ENCODE results near the gene ALKBH4.

The ALKBH4 gene

DNA sequence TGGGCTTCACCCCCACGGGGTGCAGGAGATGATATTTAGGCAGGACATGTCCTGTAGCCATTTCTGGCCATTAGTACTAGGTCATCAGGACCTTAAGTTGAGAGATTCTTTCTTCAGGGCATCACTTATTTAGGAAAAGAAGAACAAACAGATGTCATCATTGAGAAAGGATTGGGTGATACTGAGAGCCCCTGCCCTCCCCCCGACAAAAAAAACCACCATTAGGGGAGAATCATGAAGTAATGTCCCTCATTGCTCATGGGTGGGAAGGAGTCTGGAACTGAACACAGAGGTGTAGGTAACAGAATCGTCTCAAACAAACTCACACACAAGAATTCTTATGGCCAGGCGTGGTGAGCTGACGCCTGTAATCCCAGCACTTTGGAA lies 37.7 kb downstream of the ALKBH4 start:
- no peak for DNase-seq (ENCODE audit: low spot score)

DNA sequence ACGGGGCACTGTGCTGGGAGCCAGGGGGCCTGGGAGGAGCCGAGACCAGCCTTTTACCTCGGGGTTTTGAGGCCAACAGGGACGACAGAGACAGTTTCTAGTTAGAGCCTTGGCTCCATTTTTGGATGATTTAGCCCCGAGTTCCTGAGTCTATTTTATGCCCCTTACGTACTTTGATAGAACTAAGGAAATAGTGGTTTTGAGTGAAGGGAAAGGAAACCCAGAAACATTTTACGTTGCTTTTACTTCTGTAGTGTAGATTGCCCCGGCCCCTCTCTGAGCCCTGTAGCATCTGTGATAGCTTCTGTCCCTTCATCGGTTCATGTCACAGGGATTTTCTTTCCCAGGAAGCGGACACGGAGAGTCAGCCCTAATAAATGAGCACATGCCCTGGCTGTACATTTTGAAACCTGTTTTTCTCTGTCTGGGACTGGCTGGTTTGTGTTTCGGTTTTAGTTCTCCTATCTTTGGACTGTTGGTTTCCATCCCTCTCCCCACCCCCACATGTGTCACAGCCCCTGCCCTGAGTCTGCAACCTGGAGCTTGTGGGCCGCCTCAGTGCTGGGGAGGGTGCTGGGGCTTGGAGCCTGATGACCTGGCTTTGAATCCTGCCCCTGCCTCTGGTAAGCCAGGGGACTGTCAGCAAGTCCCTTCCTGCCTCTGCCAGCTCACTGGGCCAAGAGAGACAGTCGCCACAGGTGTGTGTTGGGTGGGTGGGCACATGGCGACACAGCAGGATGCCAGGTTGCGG lies 38.2 kb downstream of the ALKBH4 start:
- DNase-seq (ENCODE audit: low spot score): peak; percentile 93

DNA sequence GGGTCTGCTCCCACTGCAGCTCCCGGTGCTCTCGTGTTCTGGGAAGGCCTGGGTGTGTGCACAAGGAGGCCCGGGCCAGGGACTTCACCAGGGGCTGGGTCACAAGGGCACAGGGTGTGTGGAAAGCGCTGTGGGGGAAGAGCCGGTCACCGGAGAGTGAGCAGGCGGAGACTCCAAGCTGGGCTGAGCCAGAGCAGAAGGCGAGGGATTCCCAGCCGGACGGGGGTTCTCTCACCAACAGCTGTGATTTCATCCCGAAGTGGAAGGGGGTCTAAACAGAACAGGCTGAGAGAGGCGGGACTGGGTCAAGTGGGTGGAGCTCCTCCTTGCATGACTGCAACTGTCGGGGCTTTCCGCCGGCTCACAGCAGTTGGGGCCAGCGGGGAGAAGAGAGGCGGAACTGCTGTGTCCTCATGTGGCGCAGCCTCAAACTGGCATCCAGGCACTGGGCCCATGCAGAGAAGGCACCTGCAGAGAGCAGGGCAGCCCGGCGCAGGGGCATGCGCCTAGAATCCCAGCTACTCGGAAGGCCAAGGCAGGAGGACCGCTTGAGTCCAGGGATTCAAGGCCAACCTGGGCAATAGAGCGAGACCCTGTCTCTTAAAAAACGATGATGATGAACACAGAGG lies 38.9 kb downstream of the ALKBH4 start:
- DNase-seq (ENCODE audit: low spot score): peak; percentile 98

GRCh38 chr7:102424787-102425218 lies 39.9 kb downstream of the ALKBH4 start:
- peak; percentile 70 for DNase-seq (ENCODE audit: low spot score)

- no peak for DNase-seq (ENCODE audit: low spot score)
Observed at GRCh38 chr7:102424129-102424551, 40.5 kb downstream of the ALKBH4 start.

GRCh38 chr7:102421706-102422240 lies 42.9 kb downstream of the ALKBH4 start:
- peak; percentile 74 for DNase-seq (ENCODE audit: low spot score)

GRCh38 chr7:102418592-102418991 lies 46.1 kb downstream of the ALKBH4 start:
- no peak for DNase-seq (ENCODE audit: low spot score)

DNA sequence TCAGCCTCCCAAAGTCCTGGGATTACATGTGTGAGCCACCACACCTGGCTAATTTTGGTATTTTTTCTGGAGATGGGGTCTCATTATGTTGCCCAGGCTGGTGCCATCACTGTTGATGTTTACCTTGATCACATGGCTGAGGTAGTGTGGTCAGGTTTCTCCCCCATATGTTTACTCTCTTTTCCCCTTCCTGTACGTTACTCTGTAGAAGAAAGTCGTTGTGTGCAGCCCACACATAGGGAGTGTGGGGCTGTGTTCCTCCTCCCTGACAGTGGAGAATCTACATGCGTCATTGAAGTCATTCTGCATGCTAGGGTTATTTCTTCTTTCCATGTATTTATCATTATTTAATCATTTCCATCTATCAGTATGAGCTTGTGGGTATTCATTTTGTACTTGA lies 47.6 kb downstream of the ALKBH4 start:
- DNase-seq (ENCODE audit: low spot score): no peak

- no peak for DNase-seq (ENCODE audit: low spot score)
Observed at GRCh38 chr7:102416406-102416805, 48.3 kb downstream of the ALKBH4 start.

DNA sequence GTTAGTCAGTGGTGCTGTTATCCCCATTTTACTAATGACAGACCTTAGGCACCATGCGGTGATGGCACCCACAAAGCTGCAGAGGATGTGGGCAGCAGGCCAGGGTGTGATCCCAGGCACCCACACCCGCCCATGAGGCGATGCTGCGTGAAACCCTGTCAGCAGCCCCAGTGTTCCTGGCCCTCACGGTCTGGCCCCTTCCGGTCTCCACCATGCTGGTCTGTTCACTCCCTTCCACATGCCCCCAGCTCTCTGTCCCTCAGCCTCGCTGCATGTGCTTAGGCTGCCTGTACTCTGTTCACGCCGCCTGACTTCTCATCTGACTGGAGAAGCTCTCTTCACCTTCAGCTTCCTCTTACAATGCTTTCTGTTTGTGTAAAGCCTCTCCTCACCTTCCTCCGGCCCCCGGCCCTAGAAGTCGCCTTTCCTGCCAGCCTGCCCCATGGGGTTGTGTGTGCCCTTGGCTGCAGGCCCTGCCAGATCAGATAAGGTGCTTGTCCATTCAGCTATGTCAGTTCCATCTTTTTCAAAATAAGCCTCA lies 48.9 kb downstream of the ALKBH4 start:
- peak; percentile 74 for DNase-seq (ENCODE audit: low spot score)

DNA sequence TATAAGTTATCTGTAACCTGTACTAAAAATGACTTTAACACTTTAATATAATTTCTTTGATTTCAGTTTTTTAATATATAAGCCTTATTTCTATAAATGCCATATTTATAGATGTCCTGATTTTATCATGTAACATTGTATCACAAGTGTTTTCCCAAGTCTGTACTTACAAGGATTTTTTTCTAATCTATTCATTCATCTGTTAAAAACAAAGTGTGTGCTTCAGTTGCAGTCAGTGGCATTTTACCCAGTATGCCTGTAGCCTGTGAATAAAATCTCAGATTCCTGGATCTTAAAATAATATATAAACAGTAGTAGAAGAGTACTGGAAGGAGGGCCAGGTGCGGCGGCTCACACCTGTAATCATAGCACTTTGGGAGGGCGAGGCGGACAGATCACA lies 51.1 kb downstream of the ALKBH4 start:
- DNase-seq (ENCODE audit: low spot score): no peak

GRCh38 chr7:102413091-102413490 lies 51.6 kb downstream of the ALKBH4 start:
- no peak for DNase-seq (ENCODE audit: low spot score)

- peak; percentile 62 for DNase-seq (ENCODE audit: low spot score)
Observed at GRCh38 chr7:102412548-102412947, 52.1 kb downstream of the ALKBH4 start.

- no peak for DNase-seq (ENCODE audit: low spot score)
Observed at GRCh38 chr7:102410918-102411317, 53.7 kb downstream of the ALKBH4 start.

DNA sequence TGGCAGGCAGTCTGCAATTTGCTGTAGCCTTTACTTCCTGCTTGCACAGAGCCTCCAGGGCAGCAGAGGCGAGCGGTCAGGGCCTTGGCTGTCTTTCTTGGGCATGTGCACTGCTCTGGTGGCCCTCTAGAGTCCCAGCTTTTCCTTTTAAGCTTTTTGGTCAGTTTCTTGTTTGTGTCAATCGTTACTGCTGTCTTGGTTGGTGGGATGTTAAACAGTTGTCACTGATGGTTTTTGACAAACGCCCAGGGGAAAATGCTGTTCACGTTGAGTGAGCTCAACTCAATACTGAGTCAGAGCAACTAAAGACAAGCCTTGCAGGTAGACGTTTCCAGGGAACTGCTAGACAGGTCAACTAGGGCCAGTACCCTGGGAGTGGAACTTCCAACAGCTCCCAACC lies 54.5 kb downstream of the ALKBH4 start:
- DNase-seq (ENCODE audit: low spot score): no peak

DNA sequence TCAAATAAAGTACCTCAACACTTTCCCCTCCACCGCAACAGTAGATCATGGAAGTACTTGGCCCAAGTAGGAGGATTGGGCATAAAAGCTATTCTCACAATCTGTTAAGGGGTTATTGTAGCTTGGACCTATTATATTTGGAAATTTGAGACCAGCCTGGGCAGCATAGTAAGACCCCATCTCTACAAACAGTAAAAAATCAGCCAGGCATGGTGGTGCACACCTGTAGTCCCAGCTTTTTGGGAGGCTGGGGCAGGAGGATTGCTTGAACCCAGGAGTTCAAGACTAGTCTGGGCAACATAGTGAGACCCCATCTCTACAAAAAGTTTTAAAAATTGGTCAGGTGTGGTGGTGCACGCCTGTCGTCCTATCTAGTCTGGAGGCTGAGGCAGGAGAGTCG lies 55.3 kb downstream of the ALKBH4 start:
- no peak for DNase-seq (ENCODE audit: low spot score)

- peak; percentile 83 for DNase-seq (ENCODE audit: low spot score)
Observed at GRCh38 chr7:102408530-102408929, 56.1 kb downstream of the ALKBH4 start.

GRCh38 chr7:102407910-102408309 lies 56.8 kb downstream of the ALKBH4 start:
- DNase-seq (ENCODE audit: low spot score): no peak

Measured in NAMALWA (cell line).